CD14-positive monocyte (primary cell): ENCODE data around the gene WDR47. TPM values are rescaled to one million over a fixed set of nuclear protein-coding genes. Genes with fewer than 3 reads are reported as not detected.

Experiments
- DNase-seq, 3 donors: peaks; one replicate each; pipeline ENCODE4 v3.0.0-alpha.2; 2011 to 2022
- H2AFZ ChIP-seq: 2 replicates; pipeline ENCODE4 v1.6.0; 2012; ENCODE audit warnings: mild to moderate bottlenecking, low read depth, low read length, inconsistent platforms; ENCODE audit not compliant: insufficient read depth, poor library complexity, severe bottlenecking
- H3K27ac ChIP-seq, 2 donors: 1 replicate in 1 of 2; 2 replicates in 1 of 2; pipeline ENCODE4 v1.5.1; 2012 to 2013; ENCODE audit warnings: low read length in 2 of 2, control low read depth in 1 of 2, inconsistent platforms in 1 of 2, low read depth in 1 of 2, mild to moderate bottlenecking in 1 of 2
- H3K27me3 ChIP-seq, 2 donors: one replicate each; pipeline versions ENCODE4 v1.6.0 to v1.6.1; 2011 to 2013; ENCODE audit warnings: low read length in 2 of 2; ENCODE audit not compliant: control insufficient read depth in 2 of 2, insufficient read depth in 2 of 2
- H3K36me3 ChIP-seq, 2 donors: replicated peaks in 1 of 2; 1 replicate in 1 of 2; 2 replicates in 1 of 2; pipeline versions ENCODE4 v1.5.1 to v1.6.1; 2012 to 2013; ENCODE audit warnings: low read length in 2 of 2, control low read depth in 1 of 2, inconsistent platforms in 1 of 2, mild to moderate bottlenecking in 1 of 2; ENCODE audit not compliant: insufficient read depth in 2 of 2, control insufficient read depth in 1 of 2
- H3K4me1 ChIP-seq, 2 donors: 1 replicate in 1 of 2; 2 replicates in 1 of 2; pipeline versions ENCODE4 v1.5.1 to v1.6.1; 2012 to 2013; ENCODE audit warnings: low read length in 2 of 2, control low read depth in 1 of 2, inconsistent platforms in 1 of 2, mild to moderate bottlenecking in 1 of 2, moderate library complexity in 1 of 2; ENCODE audit not compliant: insufficient read depth in 2 of 2, control insufficient read depth in 1 of 2
- H3K4me2 ChIP-seq: replicated peaks from 2 replicates; pipeline ENCODE3; 2012; ENCODE audit warnings: low read length, moderate library complexity, mild to moderate bottlenecking; ENCODE audit not compliant: poor library complexity, severe bottlenecking; ENCODE audit errors: extremely low read depth
- H3K4me3 ChIP-seq, 3 experiments: fragments of 200-600 bp in 1 of 3; sonication (generic) in 1 of 3; replicated peaks in 1 of 3; 1 replicate in 2 of 3; 2 replicates in 1 of 3; pipeline ENCODE4 v1.5.1; 2011 to 2013; ENCODE audit warnings: low read length in 3 of 3, mild to moderate bottlenecking in 3 of 3, control low read depth in 2 of 3, low read depth in 2 of 3, inconsistent platforms in 1 of 3, moderate library complexity in 1 of 3
- H3K79me2 ChIP-seq: 2 replicates; pipeline ENCODE4 v1.6.0; 2012; ENCODE audit warnings: mild to moderate bottlenecking, control low read depth, inconsistent platforms, low read length, moderate library complexity; ENCODE audit not compliant: insufficient read depth
- H3K9ac ChIP-seq: 2 replicates; pipeline ENCODE4 v1.6.0; 2017; ENCODE audit warnings: low read length, mild to moderate bottlenecking; ENCODE audit not compliant: insufficient read depth, poor library complexity, severe bottlenecking
- H3K9me3 ChIP-seq, 2 donors: replicated peaks in 1 of 2; 1 replicate in 1 of 2; 2 replicates in 1 of 2; pipeline versions ENCODE4 v1.5.1 to v1.6.1; 2012 to 2013; ENCODE audit warnings: low read length in 2 of 2, control low read depth in 1 of 2; ENCODE audit not compliant: control insufficient read depth in 1 of 2, insufficient read depth in 1 of 2
- H4K20me1 ChIP-seq: 2 replicates; pipeline ENCODE4 v1.6.0; 2012; ENCODE audit warnings: mild to moderate bottlenecking, low read length, control low read depth, moderate library complexity; ENCODE audit not compliant: insufficient read depth
- H3K27ac Mint-ChIP-seq, 7 donors: one replicate each; pipeline ENCODE4 v1.8.0; 2020; ENCODE audit warnings: mild to moderate bottlenecking in 7 of 7, mixed read lengths in 7 of 7, moderate library complexity in 6 of 7, inconsistent platforms in 2 of 7
- H3K27me3 Mint-ChIP-seq, 3 donors: one replicate each; pipeline ENCODE4 v1.8.0; 2021 to 2022; ENCODE audit warnings: low read depth in 3 of 3, mild to moderate bottlenecking in 3 of 3, mixed read lengths in 3 of 3, moderate library complexity in 3 of 3, inconsistent platforms in 1 of 3
- H3K36me3 Mint-ChIP-seq, 2 donors: one replicate each; pipeline ENCODE4 v1.8.0; 2020; ENCODE audit warnings: mixed read lengths in 2 of 2, inconsistent platforms in 1 of 2, mild to moderate bottlenecking in 1 of 2
- H3K4me1 Mint-ChIP-seq: one replicate; pipeline ENCODE4 v1.8.0; 2020; ENCODE audit warnings: mild to moderate bottlenecking, mixed read lengths
- H3K4me3 Mint-ChIP-seq, 2 donors: one replicate each; pipeline ENCODE4 v1.8.0; 2020; ENCODE audit warnings: mild to moderate bottlenecking in 2 of 2, mixed read lengths in 2 of 2, moderate library complexity in 1 of 2
- H3K9me3 Mint-ChIP-seq, 7 donors: one replicate each; pipeline ENCODE4 v1.8.0; 2020 to 2022; ENCODE audit warnings: mixed read lengths in 7 of 7, mild to moderate bottlenecking in 6 of 7, moderate library complexity in 6 of 7, inconsistent platforms in 2 of 7
- CTCF ChIP-seq: fragments of 200-600 bp; IDR thresholded peaks from one replicate; pipeline ENCODE4 v1.8.0; 2022; ENCODE audit warnings: antibody characterized with exemption, mild to moderate bottlenecking
- WGBS: methylation state at CpG from one replicate; pipeline ENCODE4 v1.1.5; 2013; ENCODE audit warnings: missing lambda C conversion rate; ENCODE audit not compliant: insufficient coverage; 5-methylcytosine and 5-hydroxymethylcytosine counted together
- intact Hi-C, 2 donors: fragments of 100-400 bp; cut with micrococcal nuclease; formaldehyde crosslinking; loops; one replicate each; pipeline versions ENCODE4 v1.15.0 to v1.15.1; 2023
- polyA plus RNA-seq, 3 donors: library from polyadenylated mRNA; depleted of rRNA in 1 of 3; unstranded in 2 of 3; stranded (reverse) in 1 of 3; fragments of 300-500 nt in 2 of 3; fragments of >200 nt in 1 of 3; fragmentation: Illumina TruSeq in 2 of 3; gene quantifications; 1 replicate in 2 of 3; 2 replicates in 1 of 3; pipeline ENCODE4 v1.2.3, GENCODE V29; 2012 to 2021

WDR47 gene
- polyA plus RNA-seq, 3 donors = 5.2 to 7.6 (median 6.0) TPM

GRCh38 chr1:109061183-109061582 is 19.3 kb upstream of the WDR47 start:
- no peak overlapping the region for H3K4me2 ChIP-seq
- H3K27me3 ChIP-seq = no peaks in the 10 kb centered on the region
- H3K4me1 ChIP-seq = no peaks in the 10 kb centered on the region
- intact Hi-C loops = no loop called here
- H3K9ac ChIP-seq = no peak overlapping the region
- Mint-ChIP-seq H3K27ac (no peak overlapping the region), H3K4me3 (no peak overlapping the region), H3K27me3 (peaks cover 2 to 5% (median 2%) of the 10 kb centered on the region in 3 donors), H3K9me3 (no peaks in the 10 kb centered on the region), H3K36me3 (peaks cover 20 to 33% of the 10 kb centered on the region in 2 donors), H3K4me1 (no peaks in the 10 kb centered on the region)
- H3K79me2 ChIP-seq = no peaks in the 10 kb centered on the region
- peaks cover 25 to 41% of the 10 kb centered on the region in 2 donors for H3K36me3 ChIP-seq
- no peak overlapping the region for H2AFZ ChIP-seq
- no peak for TF ChIP-seq CTCF
- H3K4me3 ChIP-seq = no peak overlapping the region
- peaks cover under 1% of the 10 kb centered on the region for H4K20me1 ChIP-seq
- H3K9me3 ChIP-seq = no peaks in the 10 kb centered on the region
- WGBS = no CpG with 5 or more reads among the region's 4 CpGs
- no peak for DNase-seq
- no peak overlapping the region for H3K27ac ChIP-seq

GRCh38 chr1:109060707-109061106 is 18.8 kb upstream of the WDR47 start:
- H3K4me1 ChIP-seq = no peaks in the 10 kb centered on the region
- H3K79me2 ChIP-seq = no peaks in the 10 kb centered on the region
- Mint-ChIP-seq H3K27me3 (peaks cover 2 to 5% (median 2%) of the 10 kb centered on the region in 3 donors), H3K9me3 (no peaks in the 10 kb centered on the region), H3K4me3 (no peak overlapping the region), H3K4me1 (no peaks in the 10 kb centered on the region), H3K36me3 (peaks cover 18 to 30% of the 10 kb centered on the region in 2 donors), H3K27ac (no peak overlapping the region)
- intact Hi-C loops = no loop called here
- no peak overlapping the region for H2AFZ ChIP-seq
- no peaks in the 10 kb centered on the region for H4K20me1 ChIP-seq
- H3K27ac ChIP-seq = no peak overlapping the region
- DNase-seq = no peak
- peaks cover 22 to 36% of the 10 kb centered on the region in 2 donors for H3K36me3 ChIP-seq
- no peak overlapping the region for H3K9ac ChIP-seq
- H3K4me2 ChIP-seq = no peak overlapping the region
- no peak for TF ChIP-seq CTCF
- no peaks in the 10 kb centered on the region for H3K9me3 ChIP-seq
- no peak overlapping the region for H3K4me3 ChIP-seq
- 89% methylated on average over 3 of the region's 7 CpGs for WGBS
- no peaks in the 10 kb centered on the region for H3K27me3 ChIP-seq
